HG02981 (cell line): ENCODE measurements around the gene CDH22.

ENCODE experiments used
- ATAC-seq: cut with Tn5 transposase; IDR thresholded peaks from one replicate; pipeline ENCODE4 v1.9.1; 2021; ENCODE audit warnings: mild to moderate bottlenecking, moderate library complexity; ENCODE audit not compliant: unreplicated experiment

CDH22 gene

GRCh38 chr20:46202766-46203509, 105.4 kb downstream of the CDH22 start:
- no peak for ATAC-seq

GRCh38 chr20:46200582-46201570, 107.4 kb downstream of the CDH22 start:
- ATAC-seq = no peak

- no peak for ATAC-seq
Measured at GRCh38 chr20:46199198-46199597, 109.1 kb downstream of the CDH22 start.

- ATAC-seq = no peak
Measured at GRCh38 chr20:46196990-46197389, 111.3 kb downstream of the CDH22 start.

- no peak for ATAC-seq
Measured at GRCh38 chr20:46195264-46196036, 112.8 kb downstream of the CDH22 start.

GRCh38 chr20:46194409-46194808, 113.9 kb downstream of the CDH22 start:
- no peak for ATAC-seq

- no peak for ATAC-seq
Measured at GRCh38 chr20:46192376-46192944, 115.8 kb downstream of the CDH22 start.

- ATAC-seq = no peak
Measured at GRCh38 chr20:46191611-46192010, 116.7 kb downstream of the CDH22 start.

DNA sequence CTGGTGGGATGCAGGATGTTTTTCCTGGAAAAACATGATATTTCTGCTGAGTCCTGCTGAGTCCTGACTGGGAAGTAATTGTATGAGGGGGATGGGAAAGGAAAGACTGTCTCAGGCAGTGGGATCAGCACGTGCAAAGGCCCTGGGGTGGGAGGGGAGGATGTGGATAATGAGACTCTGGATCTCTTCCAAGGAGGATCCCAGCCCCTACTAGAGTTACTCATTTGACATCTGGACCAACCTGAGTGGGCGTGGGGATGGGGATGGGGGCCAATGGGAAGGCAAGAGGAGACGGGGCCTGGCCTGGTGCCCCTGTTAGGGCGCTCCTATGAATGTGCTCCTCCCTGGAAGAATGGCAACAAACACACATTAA, 117.1 kb downstream of the CDH22 start:
- no peak for ATAC-seq

DNA sequence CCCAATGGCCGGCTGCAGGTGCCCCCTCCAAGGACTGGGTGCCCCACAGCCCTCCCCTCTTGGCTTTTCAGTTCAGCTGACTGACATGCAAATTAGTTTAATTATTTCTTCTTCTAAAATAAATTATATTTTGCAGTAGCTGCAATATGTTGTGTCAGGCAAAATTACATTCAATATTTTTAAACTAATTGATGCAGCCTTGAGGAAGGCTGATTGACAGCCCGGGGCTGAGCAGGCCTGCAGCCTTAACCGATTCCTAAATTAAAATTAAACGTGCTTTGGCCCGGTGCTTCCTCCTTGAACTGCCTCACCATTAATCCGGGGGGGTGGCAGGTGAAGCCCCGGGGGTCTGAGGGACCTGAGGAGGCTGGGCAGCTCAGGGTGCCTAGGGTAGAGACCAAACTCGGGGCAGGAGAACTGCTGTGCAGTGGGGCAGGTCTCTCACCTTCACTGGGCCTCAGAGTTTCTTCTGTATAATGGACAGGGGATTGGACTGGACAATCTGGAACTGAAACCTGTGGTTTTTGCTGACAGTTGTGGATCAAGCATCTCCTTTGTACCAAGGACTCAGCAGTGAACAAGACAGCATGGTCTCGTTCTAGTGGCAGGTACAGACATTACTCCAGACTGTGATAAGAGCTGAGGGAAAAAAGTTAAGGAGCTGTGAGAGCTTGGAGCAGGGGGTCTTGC, 117.7 kb downstream of the CDH22 start:
- no peak for ATAC-seq

- no peak for ATAC-seq
Measured at GRCh38 chr20:46188866-46189541, 119.3 kb downstream of the CDH22 start.

- no peak for ATAC-seq
Measured at GRCh38 chr20:46186210-46186609, 122.1 kb downstream of the CDH22 start.

- no peak for ATAC-seq
Measured at GRCh38 chr20:46185353-46185752, 122.9 kb downstream of the CDH22 start.

DNA sequence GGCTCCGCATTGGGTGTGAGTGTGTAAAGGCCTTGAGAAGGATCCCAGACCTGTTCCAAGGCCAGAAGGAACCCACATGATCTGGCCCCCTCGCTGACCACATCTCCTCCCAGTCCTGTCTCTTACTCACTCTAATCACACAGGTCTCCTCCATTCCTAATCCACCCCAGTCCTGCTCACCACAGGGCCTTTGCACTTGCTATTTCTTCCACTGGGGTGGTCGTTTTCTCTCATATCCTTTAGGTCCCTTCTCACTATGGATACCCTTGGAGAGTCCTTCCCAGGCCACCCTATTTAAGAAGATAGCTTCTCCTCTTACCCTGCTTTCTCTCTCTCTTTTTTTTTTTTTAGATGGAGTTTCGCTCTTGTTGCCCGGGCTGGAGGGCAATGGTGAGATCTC, 124.5 kb downstream of the CDH22 start:
- ATAC-seq = no peak

DNA sequence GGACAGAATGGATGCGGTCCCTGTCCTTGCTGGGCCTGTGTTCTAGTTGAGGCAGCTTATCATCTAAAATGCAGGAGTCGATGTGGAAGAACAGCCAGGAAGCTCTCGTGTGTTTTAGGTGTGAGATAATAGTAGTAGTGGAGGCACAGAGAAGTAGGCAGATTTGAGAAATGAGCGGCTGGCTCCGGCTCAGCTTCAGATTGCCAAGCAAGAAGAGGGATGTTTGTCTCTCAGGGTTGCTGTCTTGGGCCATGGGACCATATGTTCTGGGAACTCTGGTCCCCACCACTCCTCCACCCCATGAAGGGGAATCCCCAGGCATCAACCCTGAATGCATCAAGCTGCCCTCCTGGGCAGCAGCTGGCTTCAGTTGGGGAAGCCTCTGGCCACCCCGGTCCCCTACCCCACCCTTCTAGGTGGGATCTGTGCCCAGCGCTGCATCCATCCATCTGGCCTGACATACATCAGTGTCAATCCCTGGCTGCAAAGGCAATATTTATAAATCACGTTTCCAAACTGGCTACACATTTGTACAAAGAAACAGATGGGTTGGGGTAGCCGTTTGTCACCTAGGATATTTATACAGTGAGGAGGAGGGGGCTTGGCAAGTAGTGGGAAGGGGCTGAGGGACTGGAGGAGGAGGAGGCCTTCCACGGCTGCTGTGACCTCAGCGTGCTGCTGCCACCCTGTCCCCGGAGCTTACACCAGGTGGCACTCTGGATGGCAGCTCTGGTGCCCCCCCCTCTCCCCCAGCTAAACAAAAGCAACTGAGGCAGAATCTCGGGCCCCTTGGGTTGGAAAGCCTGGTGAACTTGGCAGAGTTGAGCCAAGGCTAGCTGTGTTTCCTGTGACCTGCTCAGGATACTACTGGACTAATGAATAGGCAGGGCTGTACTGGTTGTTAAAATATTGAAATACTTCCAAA, 125.8 kb downstream of the CDH22 start:
- ATAC-seq = no peak

DNA sequence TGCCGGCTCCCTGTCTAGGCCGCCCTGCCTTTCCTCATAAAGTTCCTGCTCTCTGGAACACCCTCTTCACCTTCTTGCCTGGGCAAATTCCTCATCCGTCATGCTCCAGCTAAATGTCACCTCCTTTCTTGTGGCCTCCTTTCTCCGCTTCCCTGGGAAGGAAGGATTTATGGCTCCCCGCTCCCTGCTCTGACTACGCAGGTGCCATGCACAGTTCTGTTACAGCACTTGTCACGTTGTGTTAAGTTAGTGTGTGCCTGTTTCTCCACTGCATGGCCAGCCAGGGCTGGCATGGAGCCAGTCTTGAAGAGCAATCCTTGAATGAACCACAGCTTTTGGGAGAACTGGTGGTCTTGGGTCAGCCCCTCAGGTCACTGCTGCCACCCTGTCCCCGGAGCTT, 128.4 kb downstream of the CDH22 start:
- ATAC-seq = no peak

DNA sequence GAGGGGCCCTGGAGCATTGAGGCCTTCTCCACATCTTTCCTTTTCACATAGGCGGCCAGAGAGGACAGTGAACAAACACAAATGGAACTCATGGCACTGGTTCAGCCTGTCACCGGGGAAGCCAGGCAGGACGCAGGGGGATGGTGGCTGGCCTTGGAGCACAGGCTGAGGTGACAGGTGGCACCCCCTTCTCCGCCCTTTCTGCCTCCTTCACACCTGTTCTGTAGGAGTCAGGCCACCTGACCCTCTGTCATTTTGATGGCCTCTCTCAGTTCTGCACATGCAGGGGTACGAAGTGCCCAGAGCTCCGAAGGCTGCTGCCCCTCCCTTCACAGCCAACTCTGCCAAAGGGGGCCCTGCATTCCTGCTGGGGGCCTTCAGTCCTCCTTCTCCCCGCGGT, 129.4 kb downstream of the CDH22 start:
- ATAC-seq = no peak

GRCh38 chr20:46177768-46178167, 130.5 kb downstream of the CDH22 start:
- no peak for ATAC-seq
